ENCODE measurements around the gene ZNF234.

GRCh38 chr19:44202470-44202869 lies 61.1 kb downstream of the ZNF234 start:
- TF ChIP-seq POLR2A (IDR thresholded peaks at IDR 0.05) = no peak
- TF ChIP-seq CTCF (IDR thresholded peaks at IDR 0.05) = no peak

Data from body of pancreas (tissue), 4 donors.